ENCODE measurements around the gene TAF13. TPM values are rescaled to one million over a fixed set of nuclear protein-coding genes. Genes with fewer than 3 reads are reported as not detected.

Gene TAF13
- total and polyA plus RNA-seq, 9 of the 15 experiments (the other 6 are each of a cell fraction or from before 2014, with no cell fraction given), result 14.9 to 77.2 (median 38.7) TPM

- TF ChIP-seq BRF1 (IDR thresholded peaks at IDR 0.05; ENCODE audit: borderline replicate concordance, extremely low read depth, insufficient read length) (no peak), KDM5B (IDR thresholded peaks at IDR 0.05; ENCODE audit: insufficient replicate concordance, low read depth, low read length) (peak; percentile 97), NUFIP1 (IDR thresholded peaks at IDR 0.05; ENCODE audit: partially characterized antibody) (no peak), TRIM24 (IDR thresholded peaks at IDR 0.05) (peak in 1 of 2 experiments; percentile 48; a peak in 2 of 4 replicates), SIN3A (IDR thresholded peaks at IDR 0.05; ENCODE audit: borderline replicate concordance in 2 of 2, control insufficient read depth in 1 of 2, low read depth in 2 of 2, low read length in 2 of 2) (peak; percentile 82 to 90; a peak in 3 of 4 replicates), ZNF699 (CRISPR knock-in tag; IDR thresholded peaks at IDR 0.05; ENCODE audit: insufficient replicate concordance) (no peak), PHF20 (IDR thresholded peaks at IDR 0.05; ENCODE audit: partially characterized antibody) (peak; percentile 51), ZNF584 (CRISPR knock-in tag; IDR thresholded peaks at IDR 0.05; ENCODE audit: low read depth) (no peak), ZFP36 (IDR thresholded peaks at IDR 0.05; ENCODE audit: low read depth, low read length, partially characterized antibody) (peak; percentile 97), UBTF (IDR thresholded peaks at IDR 0.05; ENCODE audit: borderline replicate concordance in 1 of 2, low read depth in 2 of 2, low read length in 2 of 2) (peak; percentile 76 to 89; a peak in 2 of 4 replicates), JUND (IDR thresholded peaks at IDR 0.05; ENCODE audit: borderline replicate concordance, low read depth, low read length) (peak; percentile 60; the same call in 1 of the 2 replicates), JUND (tag; IDR thresholded peaks at IDR 0.05; ENCODE audit: borderline replicate concordance, low read depth, low read length) (no peak; the same call in 2 of the 3 replicates), NFE2 (IDR thresholded peaks at IDR 0.05; ENCODE audit: low read depth) (no peak), POLR2B (IDR thresholded peaks at IDR 0.05; ENCODE audit: low read depth, partially characterized antibody) (peak; percentile 74), ARID3B (CRISPR knock-in tag; IDR thresholded peaks at IDR 0.05; ENCODE audit: borderline replicate concordance) (0 out of 2 replicates have a peak, but pooled peaks have one; percentile 71), CBFA2T2 (conservative IDR thresholded peaks at IDR 0.05) (no peak), ZNF121 (CRISPR knock-in tag; conservative IDR thresholded peaks at IDR 0.05) (no peak), RBM25 (IDR thresholded peaks at IDR 0.05; ENCODE audit: low read depth, low read length, severe bottlenecking) (no peak), PHTF2 (CRISPR knock-in tag; IDR thresholded peaks at IDR 0.05) (no peak), ZNF316 (IDR thresholded peaks at IDR 0.05) (no peak), TFAM (CRISPR knock-in tag; conservative IDR thresholded peaks at IDR 0.05) (no peak)
Measured at GRCh38 chr1:109041621-109042468, 34.0 kb downstream of the TAF13 start, which contains the start of gene WDR47 (continued).
